Right kidney (tissue), 1 donor: ENCODE measurements around the gene KCNAB1.
A peak's percentile ranks its signal among the peaks of the same experiment; 100 is the strongest.
"Not testable (repeated sequence)": the region's sequence is repeated elsewhere in the genome, so short reads cannot be mapped to it uniquely, and the experiment has no call there.

Experiments used
- DNase-seq: peaks from one replicate; pipeline ENCODE4 v3.0.0-alpha.2; 2016

The KCNAB1 gene

DNA sequence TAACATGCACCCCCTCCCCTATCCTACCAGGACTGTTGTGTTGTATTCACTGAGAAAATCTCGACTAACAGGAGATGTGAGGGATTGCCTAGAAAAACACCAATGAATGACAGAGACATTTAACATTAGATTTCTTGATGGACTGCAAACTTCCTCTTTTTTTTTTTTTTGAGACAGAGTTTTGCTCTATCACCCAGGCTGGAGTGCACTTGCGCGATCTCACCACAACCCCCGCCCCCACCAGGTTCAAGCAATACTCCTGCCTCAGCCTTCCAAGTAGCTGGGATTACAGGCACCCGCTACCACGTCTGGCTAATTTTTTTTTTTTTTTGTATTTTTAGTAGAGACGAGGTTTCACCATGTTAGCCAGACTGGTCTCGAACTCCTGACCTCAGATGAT lies 17.0 kb downstream of the KCNAB1 start:
- DNase-seq = not testable (repeated sequence)

DNA sequence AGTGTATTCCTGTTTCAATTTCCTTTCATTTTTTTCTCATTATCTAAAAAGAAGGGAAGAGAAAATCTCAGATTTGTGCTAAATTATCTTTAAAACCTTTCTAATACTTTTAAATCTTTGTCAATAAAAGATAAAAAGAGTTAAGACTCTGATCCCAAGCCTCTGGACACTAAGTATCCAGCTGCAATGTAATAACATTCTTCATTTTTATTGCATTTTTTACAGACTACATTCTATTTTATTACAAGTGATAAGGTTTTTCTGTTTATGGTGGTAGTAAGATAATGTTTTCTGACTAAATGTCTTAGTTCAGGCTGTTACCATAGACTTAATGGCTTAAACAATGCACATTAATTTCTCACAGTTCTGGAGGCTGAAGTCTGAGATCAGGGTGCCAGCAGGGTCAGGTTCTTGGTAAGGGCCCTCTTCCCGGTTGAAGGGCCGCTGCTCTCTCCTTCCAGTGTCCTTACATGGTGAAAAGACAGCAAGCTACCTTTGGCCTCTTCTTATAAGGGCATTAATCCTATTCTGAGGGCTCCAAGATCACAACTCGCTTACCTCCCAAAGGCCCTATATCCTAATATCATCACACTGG lies 19.7 kb downstream of the KCNAB1 start:
- no peak for DNase-seq

DNA sequence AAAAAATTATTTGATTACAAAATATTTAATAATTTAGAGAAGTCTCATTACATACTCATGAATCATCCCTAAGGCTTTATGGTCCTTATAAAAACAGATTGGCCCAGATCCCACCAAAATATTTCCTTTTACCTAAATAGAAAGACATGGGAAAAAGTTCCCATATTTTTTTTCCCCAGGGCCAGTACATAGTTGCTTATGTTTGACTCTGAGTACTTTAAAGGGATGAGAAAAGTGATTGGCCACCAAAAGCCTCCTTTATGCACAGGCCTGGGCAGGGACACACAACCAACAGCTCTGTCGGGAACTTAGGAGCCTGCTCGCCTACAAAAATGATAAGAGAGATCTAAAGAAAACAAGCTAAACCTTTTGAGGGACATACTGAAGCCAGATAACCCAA lies 22.3 kb downstream of the KCNAB1 start:
- no peak for DNase-seq

DNA sequence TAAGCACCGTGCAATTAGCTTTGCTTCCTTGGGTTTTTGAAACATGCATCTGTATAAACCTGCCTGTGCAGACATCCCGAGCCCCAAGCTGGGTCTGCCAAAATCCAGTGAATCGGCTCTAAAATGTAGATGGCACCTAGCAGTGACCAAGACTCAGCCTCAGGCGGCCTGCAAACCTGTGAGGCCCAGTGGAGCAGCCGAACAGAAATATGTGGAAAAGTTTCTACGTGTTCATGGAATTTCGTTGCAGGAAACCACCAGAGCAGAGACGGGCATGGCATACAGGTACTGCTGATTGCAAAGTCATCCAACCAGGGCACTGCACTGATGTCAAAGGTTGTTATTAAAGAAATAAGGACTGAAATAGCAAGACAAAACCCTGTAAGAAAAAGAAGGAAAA lies 22.8 kb downstream of the KCNAB1 start:
- no peak for DNase-seq

DNA sequence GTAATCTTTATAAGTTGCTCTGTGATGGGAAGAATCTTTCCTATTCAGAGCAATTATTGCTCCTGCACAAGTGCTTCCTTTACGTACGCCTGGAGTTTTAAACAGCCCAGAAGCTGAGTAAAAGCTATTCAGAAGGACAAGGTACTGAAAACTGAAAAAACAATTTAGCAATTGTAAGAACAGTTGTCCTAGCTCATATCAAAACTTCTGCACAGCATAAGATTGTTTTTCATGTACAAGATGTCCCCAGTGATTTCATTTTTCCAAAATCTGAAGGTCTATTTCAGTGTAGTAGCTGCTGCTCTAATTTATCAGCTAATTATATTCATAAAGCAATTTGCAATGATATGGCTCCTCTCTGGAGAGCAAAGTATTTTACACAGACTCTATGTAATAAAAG lies 23.7 kb downstream of the KCNAB1 start:
- DNase-seq = no peak

DNA sequence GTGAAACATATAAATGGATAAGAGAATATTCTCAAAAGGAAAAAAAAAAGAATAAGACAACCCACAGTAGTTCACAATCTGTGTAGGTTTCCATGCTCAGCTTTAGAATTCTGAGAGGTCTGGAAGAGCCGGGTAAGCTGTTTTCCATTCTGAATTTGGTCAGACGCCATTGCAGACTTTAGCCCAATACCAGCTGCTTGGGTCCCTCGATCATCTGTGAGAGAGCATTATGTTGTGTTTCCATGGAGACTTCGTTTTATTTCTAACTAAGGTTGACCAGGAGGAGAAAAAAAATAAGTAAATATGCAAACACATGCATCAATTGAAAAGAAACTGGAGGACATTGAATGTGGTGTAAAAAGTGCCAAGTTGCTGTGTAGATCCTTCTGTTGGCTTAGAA lies 25.5 kb downstream of the KCNAB1 start:
- no peak for DNase-seq

DNA sequence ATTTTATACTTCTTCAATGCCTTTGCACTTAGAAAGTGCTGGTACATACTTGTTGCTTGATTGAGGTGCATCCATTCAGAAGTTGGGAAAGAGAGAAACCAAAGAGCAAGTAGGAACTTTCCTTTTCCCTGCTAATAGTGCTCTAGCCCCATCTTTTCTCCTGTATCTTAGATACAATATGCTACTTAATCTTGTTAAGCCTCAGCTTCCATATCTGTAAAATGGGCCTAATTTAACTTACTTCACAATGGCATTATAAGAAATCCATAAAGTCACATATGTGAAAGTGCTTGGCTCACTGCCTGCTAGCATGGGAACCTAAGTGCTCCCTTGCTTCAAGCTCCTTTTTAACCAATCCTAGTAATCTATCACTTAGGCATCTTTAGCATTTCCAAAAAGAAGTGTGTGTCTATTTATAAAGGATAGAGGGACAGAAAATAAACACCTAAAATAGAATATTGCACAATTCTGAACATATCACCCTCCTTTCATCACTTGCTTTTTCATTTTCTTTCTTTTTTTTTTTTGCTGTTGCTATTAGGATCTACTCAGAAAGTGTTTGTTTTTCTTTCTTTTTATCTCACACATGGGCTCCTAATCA lies 28.1 kb downstream of the KCNAB1 start:
- no peak for DNase-seq

DNA sequence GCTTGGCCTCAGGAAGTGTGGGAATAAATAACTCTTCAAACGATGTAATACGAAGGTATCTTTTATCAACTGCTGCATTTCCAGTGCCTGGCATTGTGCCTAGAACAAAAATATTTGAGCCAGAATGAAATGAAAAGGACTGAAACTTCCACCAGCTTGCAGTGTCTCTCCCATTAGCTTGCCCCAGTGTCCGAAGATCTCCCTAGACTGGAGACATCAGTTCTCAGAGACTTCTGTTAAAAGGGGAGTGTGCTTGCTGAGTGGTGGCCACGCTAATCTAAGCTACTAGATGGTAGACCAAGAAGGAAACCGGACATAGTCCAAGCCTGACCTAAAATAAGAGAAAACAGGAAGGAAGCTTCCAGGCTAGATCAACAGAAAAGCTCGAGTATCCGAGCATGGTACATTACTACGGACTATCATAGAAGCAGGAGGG lies 28.6 kb downstream of the KCNAB1 start:
- no peak for DNase-seq

DNA sequence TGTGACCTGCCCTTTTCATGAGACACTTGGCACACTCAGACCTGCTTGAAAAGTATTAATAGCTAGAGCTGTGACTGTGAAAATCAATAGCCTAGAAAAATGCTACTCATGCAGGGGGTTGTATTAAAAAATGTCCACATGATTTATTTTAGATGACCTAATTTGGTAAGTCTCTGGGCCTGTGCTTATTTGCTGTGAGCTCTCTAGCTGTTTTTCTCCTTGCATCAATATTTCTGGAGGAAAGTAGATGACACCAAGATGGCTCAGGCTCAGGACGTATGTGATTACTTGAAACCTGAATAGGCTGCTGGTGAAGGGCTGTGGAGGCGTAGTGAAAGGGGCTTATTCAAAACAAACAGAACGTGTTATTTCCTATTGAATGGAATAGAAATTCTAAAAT lies 29.5 kb downstream of the KCNAB1 start:
- no peak for DNase-seq

DNA sequence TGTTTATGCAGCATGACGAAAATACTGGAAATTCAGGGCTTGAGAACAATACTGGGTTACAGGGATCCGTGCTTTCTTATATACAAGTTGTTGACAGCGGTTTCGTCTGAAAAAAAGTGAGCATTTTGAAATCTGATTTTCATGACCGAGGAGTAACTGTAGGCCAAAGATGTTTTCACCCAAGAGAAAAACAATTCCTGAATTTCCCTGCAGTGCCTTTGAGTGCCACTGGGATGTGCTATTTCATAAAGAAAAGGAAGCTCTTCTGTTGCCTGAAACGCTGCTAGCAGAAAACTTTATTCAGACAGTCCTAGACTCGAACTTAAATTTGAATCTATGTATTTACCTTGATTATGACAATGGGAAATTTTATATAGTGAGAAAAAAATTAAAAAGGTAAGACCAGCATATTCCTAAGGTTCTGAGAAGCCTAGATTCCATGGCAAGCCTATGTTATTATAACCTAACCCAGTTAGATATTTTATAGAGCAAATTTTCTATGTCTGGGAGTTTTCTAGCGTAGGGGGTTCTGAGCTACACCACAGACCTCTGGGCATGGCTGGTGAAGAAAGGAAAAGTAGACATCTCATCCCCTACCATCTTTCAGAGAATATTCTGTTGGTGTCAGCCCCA lies 30.2 kb downstream of the KCNAB1 start:
- DNase-seq = peak; percentile 46

DNA sequence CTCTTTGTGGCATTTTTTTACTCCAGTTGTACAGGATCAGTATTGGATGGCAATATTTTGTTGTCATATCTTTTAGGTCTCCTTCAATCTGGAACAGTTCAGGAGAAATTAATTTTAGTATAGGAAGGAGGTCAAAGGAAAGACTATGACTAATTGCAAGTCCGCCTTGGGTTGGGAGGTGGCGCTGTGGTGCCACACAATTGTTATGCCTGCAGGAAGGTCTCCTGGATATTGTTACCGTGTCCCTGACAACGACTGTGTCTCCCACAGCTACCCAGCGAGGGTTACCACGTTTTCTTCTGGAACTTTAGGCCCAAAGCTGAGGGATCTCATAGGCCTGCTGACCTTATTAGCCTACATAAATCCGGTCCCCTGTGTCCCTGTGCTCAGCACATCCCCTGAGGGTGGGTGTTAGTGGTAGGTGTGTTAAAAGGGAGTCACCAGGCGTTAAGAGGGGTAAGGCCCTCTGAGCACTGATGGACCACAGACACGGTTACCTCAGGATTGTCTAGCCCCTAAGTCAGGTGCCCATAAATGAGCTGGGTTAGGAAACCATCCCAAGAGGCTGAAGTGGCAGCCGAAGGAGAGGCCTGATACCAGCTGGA lies 31.5 kb downstream of the KCNAB1 start:
- DNase-seq = peak; percentile 48

DNA sequence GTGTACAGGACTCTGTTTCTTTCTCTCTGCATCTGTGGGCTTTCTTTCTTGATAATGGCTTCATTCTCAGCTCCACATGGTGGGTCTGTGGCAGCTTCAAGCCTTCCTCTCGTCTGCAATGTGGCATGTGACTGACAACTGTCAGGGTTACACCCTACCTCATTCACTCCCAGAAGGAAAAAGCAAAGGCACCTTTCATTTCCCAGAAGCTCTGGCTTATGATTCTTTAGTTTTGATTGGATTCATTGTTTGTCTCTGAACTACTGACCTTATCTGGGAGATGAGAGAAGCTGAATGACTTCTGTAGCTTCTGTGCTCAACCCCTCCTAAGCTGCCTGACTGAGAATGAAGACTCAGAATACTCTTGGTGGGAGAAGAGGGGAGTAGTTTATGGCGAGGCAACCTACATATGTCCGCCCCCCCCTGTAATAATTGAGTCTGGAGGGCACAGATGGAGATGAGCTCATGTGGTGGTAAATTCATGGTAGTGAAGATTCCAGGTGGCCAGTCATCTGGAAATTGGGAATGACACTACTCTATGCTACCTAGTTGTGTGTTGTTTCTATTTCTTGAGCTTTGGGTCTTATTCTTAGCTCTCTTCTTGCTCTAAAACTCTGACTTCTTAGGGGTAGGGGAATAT lies 38.4 kb downstream of the KCNAB1 start:
- no peak for DNase-seq

DNA sequence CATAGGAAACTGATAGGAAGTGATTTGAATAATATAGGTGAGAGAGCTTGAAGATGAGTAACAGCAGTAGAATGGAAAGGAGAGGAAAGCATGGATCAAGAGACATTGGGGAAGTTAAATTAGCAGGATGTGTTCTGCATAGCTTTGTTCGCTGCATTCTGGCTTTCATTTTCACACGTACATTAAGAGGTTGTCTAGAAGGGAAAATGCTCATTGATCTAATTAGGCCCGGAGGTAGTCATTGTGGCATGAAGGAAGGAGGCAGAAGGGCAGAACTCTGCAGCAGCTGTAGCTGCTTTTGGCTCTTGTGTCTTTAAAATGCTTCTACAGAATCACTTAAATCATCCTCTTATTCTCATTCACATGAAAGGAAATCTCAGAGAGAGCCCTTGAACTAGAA lies 40.3 kb downstream of the KCNAB1 start:
- no peak for DNase-seq

DNA sequence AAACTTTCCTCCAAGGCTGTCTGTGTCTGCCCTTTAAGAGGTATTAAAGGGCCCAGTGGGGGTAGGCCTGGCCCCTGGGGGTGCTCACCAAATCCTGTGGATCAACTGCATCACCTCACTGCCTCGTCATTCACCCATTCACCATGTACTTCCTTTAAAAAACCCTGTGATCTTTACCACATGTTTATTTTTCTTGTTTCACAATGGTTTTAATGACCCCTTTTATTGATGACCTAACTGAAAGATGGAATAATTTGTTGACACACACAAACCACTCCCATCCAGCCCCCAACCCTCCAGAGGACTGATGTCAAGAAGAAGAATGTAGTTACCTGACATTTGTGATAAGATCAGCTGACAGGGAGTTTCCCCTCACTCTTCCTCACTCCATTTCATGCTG lies 40.8 kb downstream of the KCNAB1 start:
- no peak for DNase-seq

DNA sequence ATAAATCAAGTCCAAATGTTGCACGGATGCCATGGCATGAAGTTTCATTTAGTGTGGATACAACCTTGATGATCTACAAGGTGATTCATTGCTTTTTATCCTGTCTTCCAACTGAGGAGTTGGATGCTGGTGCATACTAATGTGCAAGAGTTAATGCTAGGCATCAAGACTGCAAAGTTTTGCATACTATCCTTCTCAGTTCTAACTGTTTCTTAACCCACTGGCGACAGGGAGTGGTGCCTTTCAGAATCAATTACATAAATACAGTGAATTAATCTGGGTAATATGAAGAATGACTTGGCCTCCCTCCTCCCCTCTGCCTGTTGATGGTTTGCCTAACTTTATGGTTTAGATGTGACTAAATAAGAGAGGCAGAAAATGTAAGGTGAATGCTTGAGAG lies 43.5 kb downstream of the KCNAB1 start:
- DNase-seq = no peak

DNA sequence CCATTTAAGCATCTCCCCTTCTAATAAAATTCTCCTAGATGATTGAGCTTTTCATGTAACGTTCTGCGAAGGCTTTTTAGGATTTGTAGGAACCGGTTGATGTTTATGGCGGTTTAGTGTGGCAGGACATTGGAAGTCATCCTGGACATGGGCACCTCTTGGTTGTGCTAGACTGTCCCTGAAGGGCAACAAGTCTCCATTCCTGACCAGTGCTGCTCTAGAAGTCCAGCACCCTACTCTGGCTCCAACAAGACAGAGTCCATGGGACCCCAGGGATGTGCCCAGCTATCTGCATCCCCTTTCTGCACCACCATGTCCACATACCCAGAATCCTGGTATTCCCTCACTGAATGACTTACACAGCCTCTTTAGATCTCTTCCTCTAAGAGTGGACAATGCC lies 46.4 kb downstream of the KCNAB1 start:
- DNase-seq = no peak

DNA sequence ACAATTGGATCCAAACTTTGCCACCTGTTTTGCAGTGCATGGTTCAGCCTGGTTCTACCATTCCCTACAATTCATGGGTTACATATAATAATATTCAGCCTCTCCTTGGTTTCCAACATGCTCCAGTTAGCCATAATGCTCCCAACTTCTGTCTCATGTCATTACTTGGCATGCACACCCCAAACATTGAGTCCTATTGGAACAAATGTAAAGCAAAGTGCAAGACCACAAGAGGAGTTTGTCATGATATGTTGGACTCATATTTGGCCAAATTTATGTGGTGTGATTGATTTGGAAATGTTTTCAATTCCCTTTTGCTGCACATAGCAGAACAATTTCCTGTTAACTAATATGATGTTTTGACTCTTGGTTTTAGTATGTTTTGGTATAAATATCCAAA lies 50.2 kb downstream of the KCNAB1 start:
- DNase-seq = no peak

DNA sequence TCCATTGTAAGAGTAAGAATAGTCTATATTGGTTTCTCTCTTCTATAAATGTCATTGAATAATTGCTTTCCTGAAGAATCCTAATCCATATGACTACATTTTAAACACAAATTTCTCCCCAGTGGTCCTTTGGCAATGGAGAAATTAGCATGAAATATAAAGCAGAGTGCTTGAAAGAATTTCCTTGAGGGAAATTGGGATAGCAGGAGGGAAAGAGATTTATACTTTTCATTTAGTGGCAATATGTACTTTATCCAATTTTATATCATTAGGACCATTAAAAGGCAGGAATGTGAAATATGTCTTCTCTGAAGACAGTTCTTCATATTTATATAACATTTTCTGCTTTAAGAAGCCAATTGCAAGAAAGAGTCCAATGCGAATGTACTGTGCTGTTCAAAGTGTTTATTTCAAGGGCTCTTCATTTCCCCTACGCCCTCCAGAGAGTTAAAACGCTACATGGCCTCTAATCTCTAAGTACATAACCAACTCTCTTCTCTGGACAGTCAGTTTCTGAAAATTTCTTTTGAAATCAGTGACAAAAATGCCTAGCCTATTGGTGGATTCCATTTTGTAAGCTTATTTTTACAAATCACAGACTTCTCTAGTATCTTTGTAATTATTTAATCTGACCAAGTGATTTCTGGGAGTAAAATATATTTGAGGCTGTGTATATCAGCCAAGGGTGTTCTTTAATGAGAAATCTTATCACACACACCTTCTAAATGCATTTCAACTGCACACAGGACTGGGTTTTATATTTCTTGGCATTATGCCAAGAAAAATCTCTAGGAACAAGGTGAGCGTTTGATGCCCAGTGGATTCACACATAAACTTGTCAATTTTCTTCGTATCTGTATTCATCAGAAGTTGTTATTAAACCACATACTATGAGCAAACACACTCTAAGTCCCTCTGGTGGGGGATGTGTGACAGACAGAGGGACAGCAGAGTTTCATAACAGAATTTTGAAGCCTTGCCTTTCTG lies 51.2 kb downstream of the KCNAB1 start:
- no peak for DNase-seq

DNA sequence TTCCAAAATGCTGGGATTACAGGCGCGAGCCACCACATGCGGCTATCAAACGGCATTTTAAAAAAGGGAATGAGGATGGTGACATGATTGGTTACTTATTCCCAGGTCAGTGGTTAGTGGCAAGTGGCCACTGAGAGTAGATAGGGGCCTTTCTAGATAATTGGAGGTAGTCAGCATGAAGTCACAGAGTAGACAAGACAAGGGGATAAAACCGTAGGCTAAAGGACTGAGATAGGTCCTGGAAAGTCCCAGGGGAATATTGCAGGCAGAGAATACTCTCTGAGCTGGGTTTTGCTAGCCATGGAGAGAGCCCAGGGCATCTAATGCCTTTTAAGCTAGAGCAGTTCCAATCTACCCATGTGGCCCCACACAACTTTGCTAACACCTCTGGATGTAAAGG lies 52.2 kb downstream of the KCNAB1 start:
- DNase-seq = no peak

DNA sequence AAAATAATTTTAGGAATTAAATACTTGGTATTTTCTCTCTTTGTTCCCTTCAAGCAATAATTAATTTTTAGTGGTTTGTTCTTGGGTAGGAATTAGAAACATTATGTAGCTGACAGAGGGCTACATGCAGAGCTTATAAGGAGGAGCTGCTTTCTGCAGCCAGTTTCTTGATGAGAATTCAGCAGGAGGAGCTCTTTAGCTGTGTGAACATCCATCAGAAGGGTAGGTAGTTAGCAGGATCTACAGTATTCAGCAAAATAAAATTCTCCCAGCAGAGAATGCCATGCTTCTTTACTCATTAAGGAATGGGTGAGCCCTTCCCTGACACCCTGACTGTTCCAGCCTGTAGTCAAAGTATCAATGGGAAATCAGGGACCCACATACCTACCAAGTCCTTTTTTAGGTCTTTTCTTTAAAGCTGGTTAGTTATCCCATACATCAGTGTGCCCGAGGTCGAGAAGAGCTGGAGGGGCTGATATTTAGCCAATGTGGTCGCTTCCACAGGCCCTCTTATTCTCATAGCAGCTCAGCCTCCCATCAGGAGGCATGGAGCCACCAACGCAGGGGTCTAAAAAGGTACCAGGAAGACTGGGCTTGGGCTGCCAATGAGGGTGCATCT lies 54.0 kb downstream of the KCNAB1 start:
- no peak for DNase-seq

DNA sequence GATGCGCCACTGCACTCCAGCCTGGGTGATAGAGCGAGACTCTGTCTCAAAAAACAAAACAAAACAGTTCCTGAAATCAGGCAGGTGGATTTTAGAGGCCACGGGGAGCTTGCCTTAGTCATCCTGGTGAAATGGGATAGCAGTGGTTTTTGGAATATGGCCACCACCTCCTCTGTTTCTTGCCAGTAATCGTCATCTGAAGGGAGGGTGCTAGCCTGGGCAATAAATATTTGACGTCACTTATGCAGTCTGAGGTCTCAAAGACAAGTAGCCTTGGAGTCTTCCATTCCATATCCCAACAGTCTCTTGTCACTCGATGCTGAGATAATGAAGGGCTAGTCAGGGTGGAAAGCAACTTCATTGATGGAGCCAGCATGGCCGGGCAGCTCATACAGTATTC lies 55.2 kb downstream of the KCNAB1 start:
- DNase-seq = no peak

DNA sequence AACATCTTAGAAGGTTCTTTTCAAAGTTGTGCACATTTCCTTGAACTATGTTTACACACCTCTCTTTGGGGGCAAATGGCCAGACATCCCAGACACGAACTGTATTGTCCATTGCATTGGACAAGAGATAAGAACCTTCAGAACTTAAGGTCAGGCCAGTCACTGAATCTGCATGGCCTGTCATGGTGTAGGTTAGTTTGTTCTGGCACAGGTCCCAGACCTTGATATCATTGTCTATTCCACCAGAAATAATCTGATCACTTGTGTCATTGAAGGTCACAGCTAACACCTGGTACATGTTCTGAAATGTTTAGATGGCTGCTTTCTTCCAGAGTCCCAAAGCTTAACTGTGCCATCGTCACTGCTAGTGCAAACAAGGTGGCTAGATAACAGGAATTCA lies 55.7 kb downstream of the KCNAB1 start:
- no peak for DNase-seq
